ENCODE results near the gene SNX8. TPM values are rescaled to one million over a fixed set of nuclear protein-coding genes. Genes with fewer than 3 reads are reported as not detected.

The SNX8 gene, protein sequence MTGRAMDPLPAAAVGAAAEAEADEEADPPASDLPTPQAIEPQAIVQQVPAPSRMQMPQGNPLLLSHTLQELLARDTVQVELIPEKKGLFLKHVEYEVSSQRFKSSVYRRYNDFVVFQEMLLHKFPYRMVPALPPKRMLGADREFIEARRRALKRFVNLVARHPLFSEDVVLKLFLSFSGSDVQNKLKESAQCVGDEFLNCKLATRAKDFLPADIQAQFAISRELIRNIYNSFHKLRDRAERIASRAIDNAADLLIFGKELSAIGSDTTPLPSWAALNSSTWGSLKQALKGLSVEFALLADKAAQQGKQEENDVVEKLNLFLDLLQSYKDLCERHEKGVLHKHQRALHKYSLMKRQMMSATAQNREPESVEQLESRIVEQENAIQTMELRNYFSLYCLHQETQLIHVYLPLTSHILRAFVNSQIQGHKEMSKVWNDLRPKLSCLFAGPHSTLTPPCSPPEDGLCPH
- 38.1 to 69.3 TPM (median 65.8 TPM) in 5 replicates for total RNA-seq (2022; extraction: Qiagen RNA extraction; ENCODE audit: low read depth)

GRCh38 chr7:2314209-2314955, at the start of gene SNX8:
TSS of gene SNX8 (minus strand) at chr7:2314441. CDS start at chr7:2314421, 20 bp downstream.

GRCh38 chr7:2354186-2354938, 40.1 kb upstream of the SNX8 start, which contains the start of gene EIF3B:
TSS of gene EIF3B (plus strand) at chr7:2354827. CDS start at chr7:2354922, 95 bp downstream.

GRCh38 chr7:2241580-2242540, 72.4 kb downstream of the SNX8 start, which contains the start of the genes MRM2 and NUDT1:
TSS of gene MRM2 (minus strand) at chr7:2242205. CDS start at chr7:2242169, 36 bp downstream.
TSS of gene NUDT1 (plus strand) at chr7:2242226. CDS start at chr7:2244575, 2,349 bp downstream.

DNA sequence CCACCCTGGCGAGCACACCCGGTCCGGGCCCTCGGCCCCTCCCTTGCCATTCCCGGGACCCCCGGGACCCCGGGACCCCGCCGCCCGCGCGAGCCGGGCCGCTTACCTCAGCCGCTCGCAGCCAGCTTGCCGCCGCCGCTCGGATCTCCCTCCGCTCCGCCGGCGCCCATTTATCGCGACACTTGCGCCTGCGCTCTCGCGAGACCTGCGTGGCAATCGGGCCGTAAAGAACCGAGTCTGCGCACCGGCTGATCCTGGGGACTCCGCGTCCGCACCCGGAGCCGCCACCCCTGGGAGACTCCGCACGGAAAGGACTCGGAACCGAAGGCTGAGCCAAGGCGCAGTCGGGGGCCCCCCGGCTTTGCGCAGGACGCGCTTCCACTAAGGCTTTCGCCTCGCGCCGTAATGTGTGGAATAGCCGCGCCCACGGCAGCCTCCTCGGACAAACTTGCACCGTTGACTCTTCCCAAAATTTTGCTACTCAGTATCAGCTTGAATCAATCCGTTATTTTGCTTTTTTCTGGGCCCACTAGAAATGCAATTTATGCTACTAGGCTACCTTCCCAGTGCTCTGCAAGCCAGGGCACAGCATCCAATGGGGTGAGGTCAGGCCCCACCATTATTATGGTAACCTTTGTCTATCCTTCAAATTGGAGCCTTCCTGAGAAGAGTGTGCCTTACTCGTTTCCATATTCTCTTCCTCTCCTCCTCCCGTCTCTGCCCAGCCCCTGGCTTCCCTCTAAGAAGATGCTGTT, 81.3 kb downstream of the SNX8 start, which contains the start of gene MAD1L1:
MAD1L1 (minus strand) TSS at position 180 of the 755 bp plus-strand sequence. CDS start 2,812 bp downstream, outside the sequence.

Other genes with a start within 250 kb of the SNX8 start
- 12.8 to 28.0 TPM (median 22.7 TPM) in 5 replicates for gene MAD1L1, start 81.5 kb downstream of the SNX8 start, total RNA-seq (2022; extraction: Qiagen RNA extraction; ENCODE audit: low read depth)
- 50.5 to 58.6 TPM (median 54.4 TPM) in 5 replicates for gene MRM2, start 72.2 kb downstream of the SNX8 start, total RNA-seq (2022; extraction: Qiagen RNA extraction; ENCODE audit: low read depth)
- gene NUDT1, start 72.2 kb downstream of the SNX8 start, total RNA-seq (2022; extraction: Qiagen RNA extraction; ENCODE audit: low read depth) = 88.3 to 105 TPM (median 95.4 TPM) in 5 replicates
- gene EIF3B, start 40.4 kb upstream of the SNX8 start, total RNA-seq (2022; extraction: Qiagen RNA extraction; ENCODE audit: low read depth) = 223 to 278 TPM (median 232 TPM) in 5 replicates
- gene CHST12, start 89.2 kb upstream of the SNX8 start, total RNA-seq (2022; extraction: Qiagen RNA extraction; ENCODE audit: low read depth) = 6.5 to 13.8 TPM (median 12.2 TPM) in 5 replicates
- not detected in 5 replicates for gene GRIFIN, start 162.0 kb upstream of the SNX8 start, total RNA-seq (2022; extraction: Qiagen RNA extraction; ENCODE audit: low read depth)
- gene LFNG, start 205.3 kb upstream of the SNX8 start, total RNA-seq (2022; extraction: Qiagen RNA extraction; ENCODE audit: low read depth) = 9.5 to 16.1 TPM (median 12.7 TPM) in 5 replicates
- gene BRAT1, start 241.1 kb upstream of the SNX8 start, total RNA-seq (2022; extraction: Qiagen RNA extraction; ENCODE audit: low read depth) = 24.8 to 39.5 TPM (median 34.7 TPM) in 5 replicates
- gene IQCE, start 244.5 kb upstream of the SNX8 start, total RNA-seq (2022; extraction: Qiagen RNA extraction; ENCODE audit: low read depth) = 10.1 to 15.8 TPM (median 12.7 TPM) in 5 replicates